ENCODE measurements around the gene NPAS2. TPM values are rescaled to one million over a fixed set of nuclear protein-coding genes. Genes with fewer than 3 reads are reported as not detected.

NPAS2 gene
- total RNA-seq, 2 donors from 2014 or later = 1.1 to 1.6 TPM

DNA sequence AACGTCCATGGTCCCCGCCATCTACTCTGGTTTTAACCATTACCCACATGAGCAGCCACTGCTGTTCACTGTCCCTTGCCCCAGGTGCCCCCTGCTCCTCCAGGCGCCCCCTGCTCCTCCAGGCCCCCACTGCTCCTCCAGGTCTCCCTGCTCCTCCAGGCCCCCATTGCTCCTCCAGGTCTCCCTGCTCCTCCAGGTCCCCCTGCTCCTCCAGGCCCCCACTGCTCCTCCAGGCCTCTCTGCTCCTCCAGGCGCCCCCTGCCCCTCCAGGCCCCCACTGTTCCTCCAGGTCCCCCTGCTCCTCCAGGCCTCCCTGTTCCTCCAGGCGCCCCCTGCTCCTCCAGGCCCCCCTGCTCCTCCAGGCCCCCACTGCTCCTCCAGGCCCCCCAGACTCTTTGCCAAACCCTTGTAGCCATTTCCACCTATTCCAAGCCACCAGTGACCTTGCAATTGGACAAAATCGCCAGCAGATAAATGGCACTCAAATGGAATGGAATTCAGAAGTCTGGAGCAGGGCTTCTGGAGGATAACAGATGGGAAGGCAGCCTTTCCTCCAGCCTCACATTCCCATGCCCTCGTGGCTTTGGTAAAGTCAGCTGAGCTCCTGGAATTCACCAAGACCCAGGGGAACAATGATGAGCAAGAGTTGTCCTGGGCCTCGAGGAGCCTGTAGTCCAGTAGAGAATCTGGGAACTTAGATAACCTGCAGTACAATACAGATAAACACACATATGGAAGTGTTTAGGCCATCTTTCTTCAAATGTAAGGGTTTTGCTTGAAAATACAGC, 168.9 kb downstream of the NPAS2 start:
- Histone ChIP-seq H3K27ac (ENCODE audit: low read depth, low read length) (no peak overlapping the region), H3K9me3 (ENCODE audit: control insufficient read depth, low read length) (no peaks in the 10 kb centered on the region), H3K36me3 (ENCODE audit: control insufficient read depth, insufficient read depth, low read length) (no peaks in the 10 kb centered on the region), H3K9ac (ENCODE audit: extremely low read depth, low read length, poor library complexity, severe bottlenecking) (no peak overlapping the region), H3K4me3 (ENCODE audit: low read length) (no peak overlapping the region), H3K27me3 (ENCODE audit: control insufficient read depth, insufficient read depth, low read length, poor library complexity, severe bottlenecking) (no peaks in the 10 kb centered on the region), H3K4me1 (ENCODE audit: control insufficient read depth, insufficient read depth, low read length) (no peaks in the 10 kb centered on the region)
- WGBS, 2 experiments (ENCODE audit: insufficient coverage in 1 of 2, insufficient read length in 1 of 2) = 88 to 100% methylated on average over 1 to 7 of the region's 8 CpGs
- no peak overlapping the region for H3K27ac Mint-ChIP-seq
- no peak for DNase-seq
- peaks cover 1% of the 10 kb centered on the region for H3K27me3 Mint-ChIP-seq (ENCODE audit: insufficient read depth)
- no peaks in the 10 kb centered on the region for H3K9me3 Mint-ChIP-seq
- H3K4me1 Mint-ChIP-seq = no peaks in the 10 kb centered on the region
- no peak overlapping the region for H3K4me3 Mint-ChIP-seq
- H3K36me3 Mint-ChIP-seq (ENCODE audit: low read depth) = no peaks in the 10 kb centered on the region
- no peak for TF ChIP-seq CTCF (conservative IDR thresholded peaks at IDR 0.05)

GRCh38 chr2:100989666-100990065, 169.7 kb downstream of the NPAS2 start:
- no peaks in the 10 kb centered on the region for H3K9me3 ChIP-seq (ENCODE audit: control insufficient read depth, low read length)
- no peak overlapping the region for H3K4me3 Mint-ChIP-seq
- H3K9me3 Mint-ChIP-seq = no peaks in the 10 kb centered on the region
- no peak for DNase-seq
- no peak overlapping the region for H3K27ac ChIP-seq (ENCODE audit: low read depth, low read length)
- H3K4me3 ChIP-seq (ENCODE audit: low read length) = no peak overlapping the region
- H3K27me3 ChIP-seq (ENCODE audit: control insufficient read depth, insufficient read depth, low read length, poor library complexity, severe bottlenecking) = no peaks in the 10 kb centered on the region
- no peak overlapping the region for H3K9ac ChIP-seq (ENCODE audit: extremely low read depth, low read length, poor library complexity, severe bottlenecking)
- 91 to 97% methylated on average over 3 of the region's 3 CpGs for WGBS, 2 experiments (ENCODE audit: insufficient coverage in 1 of 2, insufficient read length in 1 of 2)
- H3K27me3 Mint-ChIP-seq (ENCODE audit: insufficient read depth) = peaks cover 1% of the 10 kb centered on the region
- no peak overlapping the region for H3K27ac Mint-ChIP-seq
- TF ChIP-seq CTCF (conservative IDR thresholded peaks at IDR 0.05) = no peak
- H3K4me1 Mint-ChIP-seq = no peaks in the 10 kb centered on the region
- H3K36me3 ChIP-seq (ENCODE audit: control insufficient read depth, insufficient read depth, low read length) = no peaks in the 10 kb centered on the region
- no peaks in the 10 kb centered on the region for H3K36me3 Mint-ChIP-seq (ENCODE audit: low read depth)
- H3K4me1 ChIP-seq (ENCODE audit: control insufficient read depth, insufficient read depth, low read length) = no peaks in the 10 kb centered on the region

DNA sequence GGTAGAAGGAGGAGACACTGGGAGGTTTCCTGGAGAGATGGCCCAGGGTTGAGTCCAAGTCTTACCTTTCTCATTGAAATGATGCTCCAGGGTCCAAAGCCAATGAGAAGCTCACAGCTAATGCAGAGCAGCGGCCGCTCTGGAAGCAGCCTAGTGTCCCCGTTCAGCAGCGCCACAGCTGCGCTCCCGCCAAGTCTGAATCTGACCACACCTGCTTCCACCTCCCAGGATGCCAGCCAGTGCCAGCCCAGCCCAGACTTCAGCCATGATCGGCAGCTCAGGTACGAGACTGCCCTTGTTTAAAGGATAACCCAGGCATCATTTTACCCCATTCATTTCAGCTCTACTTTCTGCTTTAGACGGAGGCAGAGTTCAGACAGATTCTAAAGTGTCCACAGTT, 170.2 kb downstream of the NPAS2 start:
- TF ChIP-seq CTCF (conservative IDR thresholded peaks at IDR 0.05) = no peak
- Histone ChIP-seq H3K4me3 (ENCODE audit: low read length) (no peak overlapping the region), H3K9me3 (ENCODE audit: control insufficient read depth, low read length) (no peaks in the 10 kb centered on the region), H3K27me3 (ENCODE audit: control insufficient read depth, insufficient read depth, low read length, poor library complexity, severe bottlenecking) (no peaks in the 10 kb centered on the region), H3K27ac (ENCODE audit: low read depth, low read length) (no peak overlapping the region), H3K36me3 (ENCODE audit: control insufficient read depth, insufficient read depth, low read length) (no peaks in the 10 kb centered on the region), H3K4me1 (ENCODE audit: control insufficient read depth, insufficient read depth, low read length) (no peaks in the 10 kb centered on the region), H3K9ac (ENCODE audit: extremely low read depth, low read length, poor library complexity, severe bottlenecking) (no peak overlapping the region)
- H3K9me3 Mint-ChIP-seq = no peaks in the 10 kb centered on the region
- no peak for DNase-seq
- no peaks in the 10 kb centered on the region for H3K4me1 Mint-ChIP-seq
- H3K27me3 Mint-ChIP-seq (ENCODE audit: insufficient read depth) = no peaks in the 10 kb centered on the region
- no peaks in the 10 kb centered on the region for H3K36me3 Mint-ChIP-seq (ENCODE audit: low read depth)
- no peak overlapping the region for H3K27ac Mint-ChIP-seq
- no peak overlapping the region for H3K4me3 Mint-ChIP-seq
- 92 to 97% methylated on average over 9 of the region's 9 CpGs for WGBS, 2 experiments (ENCODE audit: insufficient coverage in 1 of 2, insufficient read length in 1 of 2)
